ENCODE measurements around the gene CNN2. TPM values are rescaled to one million over a fixed set of nuclear protein-coding genes. Genes with fewer than 3 reads are reported as not detected.

Gene CNN2
- total RNA-seq, 1 experiment from 2014 or later = 194 TPM

DNA sequence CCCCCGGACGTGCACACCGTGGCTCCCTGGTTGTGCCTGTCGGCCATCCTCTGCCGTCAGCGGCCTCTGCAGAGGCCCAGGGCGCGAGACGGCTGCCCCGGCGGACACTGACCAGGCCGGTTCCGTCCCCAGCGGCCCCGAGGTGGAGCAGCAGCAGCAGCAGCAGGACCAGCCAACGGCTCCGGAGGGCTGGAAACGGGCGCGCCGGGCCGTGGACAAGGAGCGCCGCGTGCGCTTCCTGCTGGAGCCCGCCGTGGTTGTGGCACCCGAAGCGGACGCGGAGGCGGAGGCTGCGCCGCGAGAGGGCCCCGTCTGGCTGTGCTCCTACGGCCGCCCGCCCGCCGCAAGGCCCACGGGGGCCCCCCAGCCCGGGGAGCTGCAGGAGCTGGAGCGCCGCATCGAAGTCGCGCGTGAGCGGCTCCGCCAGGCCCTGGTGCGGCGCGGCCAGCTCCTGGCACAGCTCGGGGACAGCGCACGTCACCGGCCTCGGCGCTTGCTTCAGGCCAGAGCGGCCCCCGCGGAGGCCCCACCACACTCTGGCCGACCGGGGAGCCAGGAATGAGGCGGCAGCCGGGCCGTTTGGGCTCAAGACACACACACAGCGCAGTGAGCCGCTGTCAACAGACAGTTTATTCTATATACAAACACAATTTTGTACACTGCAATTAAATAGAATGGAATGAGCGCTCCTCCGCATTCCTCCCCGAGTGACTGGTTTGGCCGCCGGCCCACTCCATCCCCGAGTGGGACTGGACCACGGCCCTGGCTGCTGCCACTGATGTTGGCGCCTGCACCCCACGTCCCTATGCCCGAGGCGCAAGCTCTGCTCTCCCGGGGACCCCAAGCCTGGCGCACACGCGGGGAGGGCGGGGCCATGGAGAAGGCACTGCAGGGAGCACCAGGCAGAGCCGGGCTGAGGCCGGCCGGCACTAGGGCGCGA, 17.1 kb upstream of the CNN2 start:
- Mint-ChIP-seq H3K4me1 (ENCODE audit: low read depth, unreplicated experiment) (no peaks in the 10 kb centered on the region), H3K4me3 (ENCODE audit: unreplicated experiment) (no peak overlapping the region), H3K27ac (ENCODE audit: unreplicated experiment) (no peak overlapping the region), H3K9me3 (ENCODE audit: unreplicated experiment) (no peaks in the 10 kb centered on the region), H3K27me3 (ENCODE audit: insufficient read depth, unreplicated experiment) (no peaks in the 10 kb centered on the region), H3K36me3 (ENCODE audit: insufficient read depth, unreplicated experiment) (peaks cover 34% of the 10 kb centered on the region)
- TF ChIP-seq CTCF (IDR thresholded peaks at IDR 0.05; ENCODE audit: insufficient read depth in 1 of 2, low read depth in 1 of 2, low read length in 1 of 2, severe bottlenecking in 1 of 2, unreplicated experiment in 1 of 2) = no peak
- no peak for DNase-seq
- Histone ChIP-seq H3K4me3 (ENCODE audit: low read depth, low read length) (no peak overlapping the region), H3K36me3 (ENCODE audit: control insufficient read depth, insufficient read depth, low read length) (no peaks in the 10 kb centered on the region; the same call in 1 of the 2 replicates), H3K27me3 (replicated peaks; ENCODE audit: control insufficient read depth, insufficient read depth, low read length) (no peaks in the 10 kb centered on the region), H3K4me1 (no peaks in the 10 kb centered on the region), H3K9me3 (no peaks in the 10 kb centered on the region)
- POLR2A ChIA-PET = interaction anchor here (0.5 kb wide), 1 partner anchor 56 kb away, joined by 4 read pairs; no protein-coding TSS in a partner anchor
- BruUV-seq (replicated peaks) = TSS peak; percentile 94
- intact Hi-C loops (cut with micrococcal nuclease; ENCODE audit: unreplicated experiment) = no loop called here
- CTCF ChIA-PET = interaction anchor here (0.6 kb wide), 1 partner anchor 8 kb away, joined by 3 read pairs; no protein-coding TSS in a partner anchor

- Mint-ChIP-seq H3K27me3 (ENCODE audit: insufficient read depth, unreplicated experiment) (no peaks in the 10 kb centered on the region), H3K4me1 (ENCODE audit: low read depth, unreplicated experiment) (no peaks in the 10 kb centered on the region), H3K4me3 (ENCODE audit: unreplicated experiment) (no peak overlapping the region), H3K36me3 (ENCODE audit: insufficient read depth, unreplicated experiment) (peaks cover 30% of the 10 kb centered on the region), H3K9me3 (ENCODE audit: unreplicated experiment) (no peaks in the 10 kb centered on the region), H3K27ac (ENCODE audit: unreplicated experiment) (no peak overlapping the region)
- BruUV-seq (replicated peaks) = no TSS peak
- H3K9me3 ChIP-seq = no peaks in the 10 kb centered on the region
- intact Hi-C loops (cut with micrococcal nuclease; ENCODE audit: unreplicated experiment) = no loop called here
- DNase-seq = no peak
- H3K4me1 ChIP-seq = no peaks in the 10 kb centered on the region
- H3K36me3 ChIP-seq (ENCODE audit: control insufficient read depth, insufficient read depth, low read length) = no peaks in the 10 kb centered on the region; the same call in 1 of the 2 replicates
- ChIA-PET CTCF (interaction anchor here (0.6 kb wide), 1 partner anchor 9 kb away, joined by 3 read pairs; no protein-coding TSS in a partner anchor), POLR2A (interaction anchor here (0.5 kb wide), 1 partner anchor 55 kb away, joined by 4 read pairs; no protein-coding TSS in a partner anchor)
- H3K27me3 ChIP-seq (replicated peaks; ENCODE audit: control insufficient read depth, insufficient read depth, low read length) = no peaks in the 10 kb centered on the region
- H3K4me3 ChIP-seq (ENCODE audit: low read depth, low read length) = no peak overlapping the region
- no peak for TF ChIP-seq CTCF (IDR thresholded peaks at IDR 0.05; ENCODE audit: insufficient read depth in 1 of 2, low read depth in 1 of 2, low read length in 1 of 2, severe bottlenecking in 1 of 2, unreplicated experiment in 1 of 2)
Measured at GRCh38 chr19:1009981-1010538, 16.3 kb upstream of the CNN2 start.

DNA sequence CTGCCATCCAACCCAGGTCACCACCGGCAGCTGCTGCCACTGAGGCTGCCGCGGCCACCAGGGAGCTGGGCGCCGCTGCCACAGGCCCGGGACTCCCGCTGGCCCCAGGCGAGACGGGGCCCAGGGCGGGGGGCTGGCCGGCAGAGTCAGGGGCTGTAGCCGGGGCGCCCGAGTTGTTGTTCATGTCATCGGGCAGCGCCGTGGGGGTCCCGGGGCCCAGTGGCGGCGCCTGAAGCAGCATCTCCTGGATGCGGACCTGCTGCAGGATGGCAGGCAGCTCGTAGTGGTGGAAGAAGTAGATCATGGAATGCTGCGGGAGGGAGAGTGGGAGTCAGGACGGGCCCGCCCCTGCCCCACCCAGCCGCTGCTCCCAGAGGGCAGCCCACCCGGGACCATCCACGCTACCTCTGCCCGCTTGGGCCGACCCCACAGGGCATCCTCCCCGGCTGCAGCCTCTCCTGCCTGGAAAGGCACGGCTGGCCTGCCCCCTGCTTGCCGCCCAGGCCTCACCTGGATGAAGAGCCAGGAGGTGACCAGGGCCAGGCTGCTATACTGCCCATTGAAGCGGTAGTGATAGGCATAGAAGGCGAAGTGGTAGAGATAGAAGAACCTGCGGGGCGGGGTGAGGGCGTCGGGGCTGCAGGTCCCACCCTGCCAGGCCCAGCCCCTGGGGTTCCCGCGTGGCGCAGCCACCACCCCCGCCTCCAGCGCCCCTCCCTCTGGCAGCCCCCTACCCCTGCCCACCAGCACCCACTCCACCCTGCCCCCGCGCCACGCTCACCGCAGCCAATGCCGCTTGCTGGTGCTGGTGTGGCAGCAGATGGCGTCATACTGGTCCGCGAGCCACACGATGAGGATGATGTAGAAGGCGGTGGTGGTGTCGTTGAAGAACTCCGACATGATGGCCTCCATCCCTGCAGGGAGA, 15.6 kb upstream of the CNN2 start:
- H3K4me3 ChIP-seq (ENCODE audit: low read depth, low read length) = no peak overlapping the region
- no peaks in the 10 kb centered on the region for H3K9me3 Mint-ChIP-seq (ENCODE audit: unreplicated experiment)
- no peaks in the 10 kb centered on the region for H3K4me1 ChIP-seq
- ChIA-PET POLR2A (no interaction called here), CTCF (no interaction called here)
- H3K27me3 ChIP-seq (replicated peaks; ENCODE audit: control insufficient read depth, insufficient read depth, low read length) = no peaks in the 10 kb centered on the region
- peaks cover 26% of the 10 kb centered on the region for H3K36me3 Mint-ChIP-seq (ENCODE audit: insufficient read depth, unreplicated experiment)
- TF ChIP-seq CTCF (IDR thresholded peaks at IDR 0.05; ENCODE audit: insufficient read depth in 1 of 2, low read depth in 1 of 2, low read length in 1 of 2, severe bottlenecking in 1 of 2, unreplicated experiment in 1 of 2) = no peak
- BruUV-seq (replicated peaks) = no TSS peak
- H3K27me3 Mint-ChIP-seq (ENCODE audit: insufficient read depth, unreplicated experiment) = no peaks in the 10 kb centered on the region
- no peaks in the 10 kb centered on the region; the same call in 1 of the 2 replicates for H3K36me3 ChIP-seq (ENCODE audit: control insufficient read depth, insufficient read depth, low read length)
- DNase-seq = no peak
- intact Hi-C loops (cut with micrococcal nuclease; ENCODE audit: unreplicated experiment) = no loop called here
- no peaks in the 10 kb centered on the region for H3K4me1 Mint-ChIP-seq (ENCODE audit: low read depth, unreplicated experiment)
- H3K9me3 ChIP-seq = no peaks in the 10 kb centered on the region
- H3K4me3 Mint-ChIP-seq (ENCODE audit: unreplicated experiment) = no peak overlapping the region
- H3K27ac Mint-ChIP-seq (ENCODE audit: unreplicated experiment) = no peak overlapping the region
